GM13977 (cell line): ENCODE results near the gene MST1R.

Source experiments
- DNase-seq: peaks from one replicate; pipeline ENCODE4 v3.0.0; 2012; ENCODE audit warnings: low spot score
- CTCF ChIP-seq: IDR thresholded peaks from 2 replicates; pipeline ENCODE4 v1.5.1; 2012; ENCODE audit warnings: mild to moderate bottlenecking, control low read depth; ENCODE audit not compliant: insufficient read depth; ENCODE audit errors: extremely low read depth, missing control alignments
- in situ Hi-C: fragments of 300-500 bp; cut with MboI; formaldehyde crosslinking; loops from one replicate; pipeline ENCODE4 v1.12.0; 2022; ENCODE audit warnings: low sequenced_read_pairs, low pct_unique_long_range_greater_than_20kb, mixed read lengths, inconsistent platforms; ENCODE audit not compliant: unreplicated experiment

The MST1R gene

DNA sequence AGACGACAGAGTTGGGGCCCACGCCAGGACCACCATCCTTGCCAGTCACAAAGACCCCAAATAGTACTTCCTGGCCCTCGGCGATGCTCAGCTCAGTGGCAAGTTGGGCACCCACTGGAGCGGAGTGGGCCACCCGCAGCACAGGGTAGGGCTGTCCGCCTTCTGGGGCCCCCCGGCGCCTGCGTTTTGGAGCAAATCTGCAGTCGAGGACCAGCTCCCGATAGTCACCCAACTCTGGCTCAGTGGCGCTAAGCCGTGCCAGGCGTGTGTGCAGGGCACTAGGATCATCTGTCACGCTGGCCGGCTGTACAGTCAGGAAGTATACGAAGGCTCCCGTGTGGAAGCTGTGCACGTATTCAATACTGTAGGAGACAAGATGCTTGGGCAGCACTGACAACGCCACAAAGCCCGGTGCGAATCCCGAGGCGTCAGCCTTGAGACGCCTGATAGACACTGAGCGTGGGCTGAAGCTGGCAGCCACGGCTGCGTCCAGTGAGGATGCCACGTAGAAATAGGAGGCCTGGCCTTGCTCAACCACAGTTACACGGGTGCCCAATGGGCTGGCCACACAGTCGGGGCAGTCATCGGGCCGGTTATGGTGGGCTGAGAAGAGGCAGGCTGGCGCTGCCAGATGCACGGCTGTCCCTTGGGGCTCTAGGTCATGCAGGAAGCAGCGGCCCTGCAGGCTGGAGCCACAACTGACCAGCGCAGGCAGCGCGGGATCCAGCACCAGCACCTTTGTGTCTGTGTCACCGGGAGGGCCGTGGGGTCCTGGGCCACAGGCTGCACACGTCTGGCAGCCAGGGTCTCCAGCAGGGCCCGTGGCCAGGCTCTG, 945 bp downstream of the MST1R start:
- DNase-seq: no peak
- TF ChIP-seq CTCF: no peak
- in situ Hi-C loops: no loop called here

DNA sequence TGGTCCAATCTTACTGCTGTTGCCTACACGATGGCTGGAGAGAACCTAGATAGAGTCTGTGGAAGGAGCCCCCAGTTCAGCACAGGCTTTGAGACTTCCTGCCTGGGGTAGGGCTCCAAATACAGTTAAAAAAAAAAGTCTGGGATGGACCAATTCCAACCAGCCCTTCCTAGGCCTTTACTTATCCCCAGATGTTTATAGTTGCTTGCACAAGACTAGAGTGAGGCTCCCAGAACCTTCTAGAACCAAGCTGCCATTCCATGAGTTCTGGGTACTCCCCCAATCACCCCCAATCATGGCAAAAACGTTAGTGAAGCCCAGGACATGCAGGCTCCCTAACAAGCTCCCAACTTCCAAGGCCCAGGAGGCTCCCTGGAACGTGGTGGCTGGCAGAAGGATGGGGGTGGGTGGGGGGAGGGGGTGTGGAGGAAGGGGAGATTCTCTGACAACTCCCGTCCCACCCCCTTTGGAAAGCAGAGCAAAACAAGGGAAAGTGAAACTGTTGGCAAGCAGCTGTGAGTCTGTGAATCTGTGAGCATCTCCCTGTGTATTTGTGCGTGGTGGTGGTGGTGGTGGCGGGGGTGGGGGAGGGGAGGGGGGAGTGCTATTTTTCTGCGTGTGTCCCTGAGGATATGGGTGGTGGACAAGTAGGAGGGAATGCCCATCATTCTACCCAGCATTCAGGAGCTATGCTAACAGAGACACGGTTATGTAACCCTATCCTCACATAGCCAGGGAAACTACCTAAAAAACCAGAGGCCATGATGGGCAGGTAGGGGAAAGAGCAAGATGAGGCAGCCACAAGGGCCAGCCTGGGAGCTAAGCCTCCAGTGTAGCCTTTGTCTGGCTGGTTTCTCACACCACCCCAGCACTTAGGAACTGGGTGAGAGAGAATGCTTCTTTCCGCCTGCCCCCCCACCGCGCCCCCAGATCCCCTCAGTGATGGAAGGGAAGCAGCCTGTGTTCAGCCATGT, 2.0 kb downstream of the MST1R start:
- peak; percentile 75 for DNase-seq
- in situ Hi-C loops: no loop called here
- TF ChIP-seq CTCF: no peak

DNA sequence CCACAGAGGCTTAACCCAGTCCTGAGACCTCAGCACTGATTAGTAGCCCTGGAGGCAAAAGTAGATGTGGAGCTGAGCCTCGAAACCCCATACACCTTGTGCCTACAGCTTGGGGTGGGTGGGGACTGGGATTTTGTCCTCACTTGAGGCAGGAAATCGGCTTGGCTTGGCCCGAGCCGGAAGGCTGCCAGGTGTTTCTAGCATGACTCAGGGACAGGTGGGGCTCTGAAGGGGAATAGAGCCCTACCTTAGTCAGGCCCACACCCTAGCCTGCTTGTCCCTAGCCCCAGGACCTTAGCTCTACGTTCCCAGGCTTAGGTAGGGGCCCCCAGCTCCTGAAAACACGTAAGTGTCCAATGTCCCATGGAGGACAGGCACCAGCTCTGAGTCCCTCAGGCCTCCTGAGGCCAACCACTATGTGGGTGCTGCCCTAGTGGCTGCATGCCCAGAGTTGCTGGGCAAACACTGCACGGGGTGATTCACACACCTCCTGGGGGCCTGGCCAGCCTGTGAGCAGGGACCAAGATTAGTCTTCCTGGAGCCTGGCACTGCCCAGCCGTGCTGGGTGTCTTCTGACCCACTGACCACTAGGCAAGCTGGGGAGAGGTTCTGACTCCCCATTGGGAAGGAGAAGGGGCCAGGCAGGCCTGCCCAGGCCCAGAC, 3.1 kb downstream of the MST1R start:
- no peak for DNase-seq
- in situ Hi-C loops: no loop called here
- no peak for TF ChIP-seq CTCF

DNA sequence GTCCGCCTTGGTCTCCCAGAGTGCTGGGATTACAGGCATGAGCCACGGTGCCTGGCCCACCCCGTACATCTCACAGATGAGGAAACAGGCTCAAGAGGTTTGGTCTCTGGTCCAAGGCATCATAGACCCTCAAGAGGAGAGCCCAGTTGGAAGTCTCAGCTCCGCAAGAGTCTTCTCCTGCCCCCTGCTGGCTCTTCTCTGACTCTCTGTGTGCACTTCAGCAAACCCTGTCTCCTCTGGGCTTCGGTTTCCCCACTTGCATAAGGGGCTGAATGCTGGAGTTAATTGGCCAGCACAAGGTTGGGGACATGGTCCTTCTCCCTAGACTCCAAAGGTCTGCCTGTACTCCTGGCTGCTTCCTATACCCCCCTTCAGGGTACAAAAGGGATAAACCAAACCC, 3.9 kb downstream of the MST1R start:
- DNase-seq: no peak
- peak; percentile 32 for TF ChIP-seq CTCF
- in situ Hi-C loops: no loop called here

- no peak for DNase-seq
- TF ChIP-seq CTCF: no peak
- in situ Hi-C loops: no loop called here
Measured at GRCh38 chr3:49898991-49899390, 4.7 kb downstream of the MST1R start.

GRCh38 chr3:49896345-49896744, 7.3 kb downstream of the MST1R start:
- in situ Hi-C loops: no loop called here
- DNase-seq: no peak
- TF ChIP-seq CTCF: no peak
